GM18508 (cell line): ENCODE data around the gene GFRA1.
"Not testable (repeated sequence)": the region's sequence is repeated elsewhere in the genome, so short reads cannot be mapped to it uniquely, and the experiment has no call there.

ENCODE experiments used
- ATAC-seq: cut with Tn5 transposase; IDR thresholded peaks from one replicate; pipeline ENCODE4 v1.9.1; 2021; ENCODE audit warnings: moderate number of reproducible peaks; ENCODE audit not compliant: insufficient read depth, unreplicated experiment

GFRA1 gene

GRCh38 chr10:116165941-116166340 is 107.1 kb downstream of the GFRA1 start:
- ATAC-seq: not testable (repeated sequence)

- ATAC-seq: no peak
Observed at GRCh38 chr10:116164291-116164690, 108.7 kb downstream of the GFRA1 start.

GRCh38 chr10:116163333-116164131 is 109.5 kb downstream of the GFRA1 start:
- ATAC-seq: no peak

- no peak for ATAC-seq
Observed at GRCh38 chr10:116162851-116163250, 110.2 kb downstream of the GFRA1 start.

- no peak for ATAC-seq
Observed at GRCh38 chr10:116160271-116160670, 112.7 kb downstream of the GFRA1 start.

DNA sequence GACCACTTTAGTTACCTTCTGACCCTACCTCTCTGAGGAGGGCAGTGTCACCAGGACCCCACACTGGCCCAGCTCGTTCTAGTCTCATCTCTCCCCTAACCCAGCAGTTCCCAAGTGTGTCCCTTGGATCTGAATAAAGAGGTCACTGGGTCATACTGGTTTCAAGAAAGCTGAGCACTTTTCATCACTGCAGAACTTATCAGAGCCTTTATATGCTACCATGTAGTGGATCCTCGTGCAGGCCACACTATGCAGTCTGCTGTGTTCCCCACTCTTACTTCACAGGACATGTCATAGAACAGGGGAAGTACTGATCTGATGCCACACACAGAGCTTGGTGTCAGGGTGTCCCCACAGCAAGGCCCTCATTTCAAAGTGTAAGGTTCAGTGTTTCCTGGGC is 113.8 kb downstream of the GFRA1 start:
- ATAC-seq: no peak

- ATAC-seq: no peak
Observed at GRCh38 chr10:116158036-116158435, 115.0 kb downstream of the GFRA1 start.

DNA sequence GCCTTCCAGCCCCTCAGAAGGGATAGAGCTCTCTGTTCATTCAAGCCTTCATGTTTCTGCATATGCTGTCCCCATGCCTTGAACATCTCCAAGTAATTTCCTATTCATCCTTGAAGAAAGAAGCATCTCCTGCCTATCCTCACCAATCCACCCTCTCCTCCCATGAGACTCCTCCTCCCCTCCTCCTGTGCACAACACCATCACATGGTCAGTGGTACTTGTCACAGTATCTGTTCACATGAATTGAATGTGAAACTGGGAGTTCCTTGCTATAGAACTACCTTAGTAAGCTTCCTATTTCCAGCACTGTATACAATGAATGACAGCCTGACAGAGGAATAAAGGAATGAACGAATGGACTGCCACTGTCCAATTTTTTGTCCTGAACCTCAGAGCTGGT is 115.5 kb downstream of the GFRA1 start:
- ATAC-seq: no peak

GRCh38 chr10:116156819-116157218 is 116.2 kb downstream of the GFRA1 start:
- ATAC-seq: no peak

GRCh38 chr10:116155191-116155590 is 117.8 kb downstream of the GFRA1 start:
- ATAC-seq: no peak

DNA sequence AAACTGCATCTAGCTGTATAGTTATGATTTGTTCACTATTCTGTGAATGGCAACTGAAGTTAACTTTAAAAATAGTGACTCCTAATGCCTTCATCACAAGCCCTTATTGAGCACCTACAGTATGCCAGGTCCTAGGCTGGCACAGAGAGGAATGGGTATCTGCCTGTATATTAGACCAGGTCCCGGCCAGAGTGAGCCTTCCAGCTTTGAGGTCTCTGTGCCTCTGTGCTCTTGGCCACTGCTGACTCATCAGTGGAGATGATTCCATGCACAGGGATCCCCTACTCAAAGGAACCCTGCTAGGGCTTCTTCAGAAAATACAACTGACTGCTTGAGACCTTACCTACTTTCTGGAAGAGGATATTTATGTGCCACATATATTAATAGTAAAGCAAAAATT is 118.4 kb downstream of the GFRA1 start:
- no peak for ATAC-seq

- no peak for ATAC-seq
Observed at GRCh38 chr10:116151076-116151475, 121.9 kb downstream of the GFRA1 start.

DNA sequence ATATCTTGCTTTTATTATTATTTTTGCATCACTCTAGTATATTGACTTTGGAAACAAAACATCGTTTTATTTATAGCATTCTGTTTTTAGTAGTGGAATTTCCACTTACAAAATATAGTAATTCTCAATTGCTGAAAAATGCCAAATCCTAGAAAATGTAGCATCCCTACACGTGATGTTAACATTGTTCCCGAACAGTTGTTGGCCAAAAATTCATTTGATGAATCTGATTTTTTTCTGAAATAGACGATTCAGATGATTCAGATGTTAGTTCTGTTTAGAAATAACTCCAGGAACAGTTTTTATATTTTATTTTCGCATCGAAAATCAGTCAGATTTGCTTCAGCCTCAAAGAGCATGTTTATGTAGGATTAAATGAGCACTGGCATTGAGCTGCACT is 122.4 kb downstream of the GFRA1 start:
- ATAC-seq: no peak

DNA sequence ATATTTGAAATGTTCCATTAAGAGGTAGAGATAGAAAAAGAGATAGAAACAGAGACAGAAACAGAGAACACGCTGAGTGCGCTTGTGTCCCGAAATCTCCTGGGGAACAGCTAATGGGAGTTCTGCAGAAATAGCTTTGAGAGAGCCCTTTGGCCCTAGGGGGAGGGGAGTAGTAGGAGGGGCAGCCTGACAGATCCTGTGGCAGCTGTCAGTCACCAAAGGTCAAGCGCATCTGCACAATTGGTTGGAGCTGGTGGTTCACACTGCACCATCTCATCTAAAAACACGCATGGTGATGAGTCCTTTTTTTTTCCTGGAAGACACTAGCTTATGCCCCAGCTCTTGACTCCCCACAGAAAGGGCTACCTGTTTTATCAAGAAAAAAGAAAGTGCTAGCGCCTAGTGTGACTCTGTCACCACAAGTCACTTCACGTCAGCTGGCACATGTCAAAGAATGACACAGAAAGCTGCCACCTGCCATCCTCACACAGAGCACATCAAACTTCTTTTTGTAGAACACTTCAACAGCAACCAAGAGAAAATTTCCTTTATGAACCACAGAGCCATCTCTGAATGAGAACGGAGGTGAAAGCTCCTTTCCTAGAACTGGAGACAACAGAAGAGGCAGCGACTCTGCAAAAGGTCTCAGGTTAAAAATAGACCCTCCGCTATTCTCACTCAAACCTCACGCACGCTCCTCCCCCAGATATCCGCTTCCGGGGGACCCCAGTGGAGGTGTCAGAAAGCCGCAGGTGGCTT is 125.7 kb downstream of the GFRA1 start:
- ATAC-seq: no peak

DNA sequence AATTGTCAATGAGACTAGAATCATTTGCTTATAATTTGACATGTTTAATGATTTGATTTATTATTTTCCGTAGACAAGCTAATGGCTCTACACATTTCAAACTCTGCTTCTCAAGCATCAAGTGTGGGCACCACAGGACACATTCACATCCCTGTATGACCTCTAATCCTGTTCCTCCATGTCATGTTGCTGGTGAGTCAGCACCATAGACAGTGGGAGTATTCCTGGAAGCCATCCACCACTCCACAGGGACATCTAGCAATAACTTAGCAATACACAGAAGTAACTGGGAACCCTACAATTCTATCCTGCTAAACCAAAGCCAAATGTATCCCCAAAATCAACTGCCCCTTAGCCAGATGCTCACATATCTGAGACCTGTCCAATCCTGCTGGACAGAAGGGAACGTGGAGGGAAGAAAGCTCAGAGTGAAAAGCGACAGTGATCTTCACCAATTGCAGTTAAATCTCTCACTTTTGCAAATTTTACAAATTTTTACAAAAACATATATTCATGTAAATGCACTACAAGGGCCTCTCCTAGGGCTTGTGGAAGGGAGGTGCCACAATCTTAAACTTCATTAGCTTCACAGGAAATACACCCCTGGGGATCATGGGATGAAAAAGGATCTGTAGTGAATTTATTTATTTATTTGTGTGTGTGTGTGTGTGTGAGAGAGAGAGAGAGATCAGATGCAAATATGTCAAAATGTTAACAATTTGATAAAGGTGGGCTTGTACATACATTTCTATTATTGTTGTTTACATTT is 126.5 kb downstream of the GFRA1 start:
- no peak for ATAC-seq

DNA sequence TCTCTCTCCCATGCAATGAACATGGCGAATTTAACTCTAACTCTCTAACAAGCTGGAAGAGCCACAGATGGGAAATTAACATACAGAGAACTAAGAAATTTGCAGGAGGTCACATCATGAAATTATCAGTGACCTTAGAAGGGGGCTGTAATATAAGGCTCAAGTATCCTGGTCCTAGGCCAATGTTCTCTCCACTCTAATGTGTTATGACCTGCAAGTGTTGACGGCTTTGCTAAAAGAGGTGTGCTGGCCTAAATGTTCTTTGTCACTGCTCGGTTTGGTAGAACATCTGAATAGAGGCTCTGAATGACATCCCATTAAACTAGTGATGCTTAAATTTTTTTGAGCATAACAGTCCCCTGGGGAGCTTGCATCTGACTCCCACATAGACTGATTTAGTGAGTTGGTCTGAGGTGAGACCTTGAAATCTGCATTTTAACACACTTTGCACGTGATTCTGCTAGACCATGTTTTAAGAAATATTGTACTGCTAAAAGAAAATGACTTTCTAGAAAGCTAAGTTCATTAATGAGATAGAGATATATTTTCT is 129.3 kb downstream of the GFRA1 start:
- no peak for ATAC-seq

DNA sequence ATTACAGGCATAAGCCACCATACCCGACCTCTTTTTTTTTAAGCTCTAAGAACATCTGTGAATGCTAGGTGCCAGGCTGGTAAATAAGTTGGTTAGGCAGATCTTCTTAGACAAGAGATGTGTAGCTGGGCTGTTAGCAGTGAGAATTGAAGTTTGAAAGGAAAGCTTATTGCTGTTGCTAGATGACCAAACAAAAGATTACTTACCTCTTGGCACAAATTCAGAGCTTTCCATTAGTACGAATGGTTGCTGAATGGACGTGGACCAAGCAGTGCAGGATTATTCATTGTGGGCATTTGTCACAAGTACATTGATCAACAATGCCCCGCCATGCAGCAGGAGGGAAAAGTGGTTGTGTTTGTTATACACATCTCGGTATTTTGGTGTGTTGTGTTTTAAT is 131.2 kb downstream of the GFRA1 start:
- ATAC-seq: no peak

GRCh38 chr10:116141246-116141645 is 131.8 kb downstream of the GFRA1 start:
- no peak for ATAC-seq

DNA sequence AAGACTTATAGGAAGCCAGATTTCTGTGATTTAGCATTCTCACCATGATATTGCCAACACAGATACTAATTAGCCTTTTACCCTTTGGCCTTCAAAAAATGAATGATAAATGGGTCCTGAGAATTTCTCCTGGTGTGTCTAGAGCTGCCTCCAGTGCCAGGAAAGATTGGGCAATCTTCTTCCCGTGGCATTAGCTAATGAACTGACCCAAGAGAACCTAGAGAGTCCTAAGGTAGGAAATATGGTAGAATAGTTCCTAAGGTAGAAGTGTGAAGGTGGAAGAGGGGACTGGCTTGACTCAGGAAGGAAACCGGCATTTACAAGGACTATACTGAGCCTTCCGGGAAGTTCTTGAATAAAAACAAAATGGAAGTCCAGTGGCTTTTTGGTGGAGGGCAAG is 133.1 kb downstream of the GFRA1 start:
- no peak for ATAC-seq

GRCh38 chr10:116138897-116139296 is 134.1 kb downstream of the GFRA1 start:
- ATAC-seq: no peak

GRCh38 chr10:116136261-116136660 is 136.7 kb downstream of the GFRA1 start:
- no peak for ATAC-seq
